GM12872 (cell line): ENCODE measurements around the gene SS18L1.

ENCODE experiments used
- CTCF ChIP-seq: IDR thresholded peaks from 3 replicates; pipeline ENCODE4 v1.5.1; 2011; ENCODE audit warnings: low read depth, mild to moderate bottlenecking, low read length, moderate library complexity; ENCODE audit not compliant: insufficient read depth

Gene SS18L1

GRCh38 chr20:62172666-62173065 lies 29.1 kb downstream of the SS18L1 start:
- TF ChIP-seq CTCF, result no peak

- no peak for TF ChIP-seq CTCF
Observed at GRCh38 chr20:62174021-62174804, 30.6 kb downstream of the SS18L1 start.

GRCh38 chr20:62174870-62175624 lies 31.5 kb downstream of the SS18L1 start:
- TF ChIP-seq CTCF, result no peak

GRCh38 chr20:62175711-62176110 lies 32.1 kb downstream of the SS18L1 start:
- TF ChIP-seq CTCF, result no peak

- TF ChIP-seq CTCF, result no peak
Observed at GRCh38 chr20:62176866-62177265, 33.3 kb downstream of the SS18L1 start.

- no peak for TF ChIP-seq CTCF
Observed at GRCh38 chr20:62177307-62177706, 33.7 kb downstream of the SS18L1 start.

- no peak for TF ChIP-seq CTCF
Observed at GRCh38 chr20:62178316-62179161, 35.0 kb downstream of the SS18L1 start.
